ES-I3 (cell line): Measurements from ENCODE around the gene GGPS1.
"Not testable (repeated sequence)": the region's sequence is repeated elsewhere in the genome, so short reads cannot be mapped to it uniquely, and the experiment has no call there.

Experiments used
- H3K36me3 ChIP-seq: 2 replicates; pipeline ENCODE4 v1.6.1; 2013; ENCODE audit warnings: mild to moderate bottlenecking, low read length, control low read depth, moderate library complexity; ENCODE audit not compliant: insufficient read depth
- H3K4me1 ChIP-seq: 2 replicates; pipeline ENCODE4 v1.6.1; 2013; ENCODE audit warnings: mild to moderate bottlenecking, control low read depth, low read length; ENCODE audit not compliant: insufficient read depth
- H3K9ac ChIP-seq: 2 replicates; pipeline ENCODE4 v1.6.1; 2013; ENCODE audit warnings: low read depth, mild to moderate bottlenecking, low read length, moderate library complexity
- H3K9me3 ChIP-seq: 2 replicates; pipeline ENCODE4 v1.6.1; 2013; ENCODE audit warnings: mild to moderate bottlenecking, low read length, moderate library complexity; ENCODE audit not compliant: control insufficient read depth, insufficient read depth

GGPS1 gene

DNA sequence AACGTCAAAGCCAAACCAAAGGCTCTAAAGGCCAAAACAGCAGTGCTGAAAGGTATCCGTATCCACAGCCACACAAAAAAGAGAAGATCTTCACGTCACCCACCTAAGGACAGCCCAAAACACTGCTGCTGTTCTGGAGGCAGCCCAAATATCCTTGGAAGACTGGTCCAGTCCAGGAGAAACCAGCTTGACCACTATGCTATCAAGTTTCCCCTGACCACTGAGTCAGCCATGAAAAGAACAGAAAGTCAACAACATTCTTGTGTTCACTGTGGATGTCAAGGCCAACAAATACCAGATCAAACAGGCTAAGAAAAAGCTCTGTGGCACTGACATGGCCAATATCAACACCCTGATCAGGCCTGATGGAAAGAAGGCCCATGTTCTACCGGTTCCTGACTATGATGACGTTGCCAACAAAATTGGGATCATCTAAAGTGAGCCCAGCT, 32.4 kb upstream of the GGPS1 start:
- Histone ChIP-seq H3K9me3 (no peaks in the 10 kb centered on the region), H3K36me3 (no peaks in the 10 kb centered on the region), H3K9ac (no peak overlapping the region), H3K4me1 (peaks cover 6% of the 10 kb centered on the region; the same call in 1 of the 2 replicates)

DNA sequence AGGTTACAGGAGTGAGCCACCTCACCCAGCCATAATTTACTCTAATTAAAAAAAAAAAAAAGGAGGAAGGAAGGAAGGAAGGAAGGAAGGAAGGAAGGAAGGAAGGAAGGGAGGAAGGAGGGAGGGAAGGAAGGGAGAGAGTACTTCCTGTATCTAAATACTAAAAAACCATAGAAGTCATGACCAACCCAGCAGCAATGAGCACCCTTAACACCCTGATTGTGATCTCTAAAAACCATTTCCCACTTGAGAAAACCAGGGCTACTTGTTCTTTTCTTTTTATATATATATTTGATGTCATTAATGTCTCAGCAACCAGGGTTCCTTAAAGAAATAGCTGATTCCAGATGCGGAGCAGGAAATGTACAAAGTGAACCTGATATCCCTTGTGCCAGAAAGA, 31.6 kb upstream of the GGPS1 start:
- H3K4me1 ChIP-seq = peaks cover 6% of the 10 kb centered on the region; the same call in 1 of the 2 replicates
- no peaks in the 10 kb centered on the region for H3K9me3 ChIP-seq
- no peaks in the 10 kb centered on the region for H3K36me3 ChIP-seq
- no peak overlapping the region for H3K9ac ChIP-seq

DNA sequence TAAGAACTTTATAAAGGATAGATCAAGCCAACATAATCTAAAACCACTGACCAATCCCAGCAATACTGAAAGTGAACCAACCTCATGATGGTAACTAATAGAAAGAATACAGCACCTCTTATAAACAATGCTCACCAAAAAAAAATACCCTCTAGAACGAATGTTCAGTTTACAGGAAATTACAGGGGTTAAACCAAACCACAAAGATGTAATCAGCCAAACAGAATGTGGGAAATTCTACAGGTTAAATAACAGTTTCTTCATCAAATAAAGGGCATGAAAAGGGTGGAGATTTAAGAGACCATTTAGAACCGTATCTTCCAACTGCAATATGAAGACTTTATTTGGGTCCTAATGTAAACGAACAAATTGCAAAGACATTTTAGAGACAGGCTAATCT, 30.8 kb upstream of the GGPS1 start:
- Histone ChIP-seq H3K9ac (no peak overlapping the region), H3K4me1 (peaks cover 6% of the 10 kb centered on the region; the same call in 1 of the 2 replicates), H3K36me3 (no peaks in the 10 kb centered on the region), H3K9me3 (no peaks in the 10 kb centered on the region)

DNA sequence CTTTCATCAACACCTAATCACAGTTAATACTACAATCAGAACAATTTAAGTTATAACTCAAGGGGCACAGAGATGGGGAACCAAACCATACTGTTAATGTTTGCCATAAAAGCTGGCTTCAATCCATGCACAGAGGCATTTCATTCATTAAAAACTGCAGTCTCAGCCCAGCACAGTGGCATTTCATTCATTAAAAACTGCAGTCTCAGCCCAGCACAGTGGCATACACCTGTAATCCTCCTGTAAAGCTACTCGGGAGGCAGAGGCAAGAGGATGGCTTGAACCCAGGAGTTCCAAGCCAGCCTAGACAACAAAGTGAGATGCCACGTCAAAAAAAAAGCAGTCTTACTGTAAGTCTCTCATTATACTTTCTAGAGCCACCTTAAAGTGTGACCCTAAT, 29.6 kb upstream of the GGPS1 start:
- peaks cover under 1% of the 10 kb centered on the region; the same call in 1 of the 2 replicates for H3K4me1 ChIP-seq
- H3K9ac ChIP-seq = no peak overlapping the region
- no peaks in the 10 kb centered on the region for H3K36me3 ChIP-seq
- no peaks in the 10 kb centered on the region for H3K9me3 ChIP-seq

DNA sequence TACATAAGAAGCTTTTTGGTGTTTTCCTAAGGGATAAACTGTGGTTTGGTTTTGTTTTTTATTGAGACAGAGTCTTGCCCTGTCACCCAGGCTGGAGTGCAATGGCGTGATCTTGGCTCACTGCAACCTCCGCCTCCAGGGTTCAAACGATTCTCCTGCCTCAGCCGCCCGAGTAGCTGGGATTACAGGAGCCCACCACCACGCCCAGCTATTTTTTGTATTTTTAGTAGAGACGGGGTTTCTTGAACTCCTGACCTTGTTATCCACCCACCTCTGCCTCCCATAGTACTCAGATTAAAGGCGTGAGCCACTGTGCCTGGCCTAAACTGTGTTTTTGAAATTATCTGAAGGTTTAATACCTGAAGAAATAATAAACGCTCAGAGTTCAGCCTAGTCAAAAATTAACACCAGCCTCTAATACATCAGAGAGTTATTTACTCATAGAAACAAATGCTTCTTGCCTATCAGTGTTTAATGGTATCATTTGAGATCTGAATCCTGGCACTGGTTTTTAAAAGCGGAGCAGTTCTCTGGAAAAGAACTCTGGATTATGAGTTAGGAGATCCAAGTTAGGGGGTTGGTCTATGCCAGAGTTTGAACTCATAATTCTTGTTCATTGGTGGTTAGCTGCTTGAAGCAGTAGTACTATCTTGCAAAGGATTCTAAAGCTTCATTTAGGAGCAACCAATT, 29.1 kb upstream of the GGPS1 start:
- H3K4me1 ChIP-seq = no peaks in the 10 kb centered on the region
- H3K9me3 ChIP-seq = no peaks in the 10 kb centered on the region
- H3K36me3 ChIP-seq = no peaks in the 10 kb centered on the region
- H3K9ac ChIP-seq = no peak overlapping the region

DNA sequence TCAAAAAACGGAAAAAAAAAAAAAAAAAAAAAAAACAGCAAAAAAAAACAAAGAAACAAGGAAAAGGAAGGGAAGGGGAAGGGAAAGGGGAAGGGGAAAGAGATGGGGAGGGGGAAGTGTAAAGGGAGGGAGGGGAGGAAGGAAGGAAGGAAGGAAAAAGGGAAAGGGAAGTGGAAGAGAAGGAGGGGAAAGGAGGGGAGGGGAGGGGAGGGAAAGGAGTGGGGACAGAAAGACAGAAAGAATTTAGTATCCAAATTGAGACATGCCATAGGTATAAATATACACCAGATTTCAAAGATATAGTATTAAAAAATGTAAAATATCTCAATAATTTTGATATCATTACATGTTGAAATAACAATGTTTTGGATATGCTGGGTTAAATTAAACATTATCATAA, 26.2 kb upstream of the GGPS1 start:
- Histone ChIP-seq H3K9me3 (no peaks in the 10 kb centered on the region), H3K9ac (no peak overlapping the region), H3K36me3 (no peaks in the 10 kb centered on the region), H3K4me1 (no peaks in the 10 kb centered on the region)

DNA sequence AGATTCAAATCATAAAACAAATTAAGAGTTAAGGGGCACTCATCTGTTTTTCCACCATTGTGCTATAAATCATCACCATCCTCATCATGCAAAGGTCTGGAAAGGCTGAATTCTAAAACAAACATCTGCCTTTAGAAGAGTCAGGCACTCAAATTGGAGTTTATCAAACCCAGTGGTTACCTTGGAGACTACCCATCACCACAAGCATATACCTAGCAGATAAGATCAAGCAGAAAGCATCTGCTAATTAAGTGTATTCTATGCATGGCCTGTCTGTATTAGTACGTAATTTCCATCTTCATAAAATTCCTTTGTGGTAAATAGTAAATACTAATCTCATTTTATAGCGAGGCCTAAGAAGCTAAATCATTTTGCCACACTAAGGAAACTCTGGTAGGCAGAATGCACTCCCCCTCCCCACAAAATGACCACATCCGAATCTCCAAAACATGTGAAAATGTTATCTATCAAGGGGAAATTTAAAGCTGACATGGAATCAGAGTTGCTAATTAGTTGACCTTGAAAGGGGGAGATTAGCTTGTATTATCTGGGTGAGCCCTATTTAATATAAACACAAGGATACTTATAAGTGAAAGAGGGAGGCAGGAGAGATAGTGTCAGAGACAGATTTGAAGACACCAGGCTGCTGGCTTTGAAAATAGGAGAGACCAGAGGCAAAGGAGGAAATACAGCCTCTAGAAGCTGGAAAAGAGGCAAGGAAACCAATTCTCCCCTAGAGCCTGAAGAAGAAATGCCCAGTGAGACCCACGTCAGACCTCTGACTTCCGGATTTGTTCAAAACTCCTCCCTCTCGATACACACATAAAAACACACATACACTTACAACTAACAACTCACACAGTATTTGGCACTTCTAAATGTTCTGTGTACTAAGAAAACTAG, 23.6 kb upstream of the GGPS1 start:
- no peaks in the 10 kb centered on the region for H3K36me3 ChIP-seq
- H3K4me1 ChIP-seq = no peaks in the 10 kb centered on the region
- H3K9me3 ChIP-seq = no peaks in the 10 kb centered on the region
- H3K9ac ChIP-seq = no peak overlapping the region

DNA sequence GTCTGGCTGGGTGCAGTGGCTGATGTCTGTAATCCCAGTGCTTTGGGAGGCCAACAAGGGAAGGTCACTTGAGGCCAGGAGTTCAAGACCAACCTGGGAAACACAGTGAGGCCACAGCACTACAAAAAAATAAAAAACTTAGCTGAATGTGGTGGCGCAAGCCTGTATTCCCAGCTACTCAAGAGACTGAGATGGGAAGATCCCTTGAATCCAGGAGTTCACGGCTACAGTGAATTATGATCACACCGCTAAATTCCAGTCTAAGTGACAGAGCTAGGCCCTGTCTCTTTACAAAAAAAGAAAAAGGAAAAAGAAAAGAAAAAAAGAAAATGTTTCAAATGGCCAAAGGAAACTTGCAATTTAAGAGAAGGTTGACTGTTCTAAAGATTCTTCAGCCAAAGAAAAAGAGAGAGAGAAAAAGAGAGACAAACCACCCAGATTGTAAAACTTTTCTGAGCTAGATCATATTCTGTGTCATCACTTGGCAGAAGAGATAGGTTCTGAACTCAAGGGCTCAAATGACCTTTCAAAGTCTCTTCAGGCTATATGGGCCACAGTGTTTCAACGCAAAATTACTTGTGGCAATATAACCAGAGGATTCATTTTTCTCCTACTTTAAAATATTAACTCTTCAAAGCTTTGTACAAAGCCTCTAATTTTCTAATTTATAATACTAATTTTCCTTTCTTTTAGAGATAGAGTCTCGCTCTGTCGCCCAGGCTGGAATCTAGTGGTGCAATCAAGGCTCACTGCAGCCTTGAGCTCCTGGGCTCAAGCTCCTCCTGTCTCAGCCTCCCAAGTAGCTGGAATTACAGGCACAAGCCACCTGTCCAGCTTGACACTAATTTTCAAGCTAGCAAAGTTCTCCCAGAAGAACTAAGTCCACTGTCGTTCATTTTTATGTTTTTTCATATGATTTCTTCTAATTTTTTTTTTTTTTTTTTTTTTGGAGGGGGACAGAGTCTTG, 20.9 kb upstream of the GGPS1 start:
- H3K36me3 ChIP-seq = peaks cover 9% of the 10 kb centered on the region
- H3K9ac ChIP-seq = no peak overlapping the region
- peaks cover 3% of the 10 kb centered on the region; the same call in 1 of the 2 replicates for H3K9me3 ChIP-seq
- H3K4me1 ChIP-seq = no peaks in the 10 kb centered on the region

DNA sequence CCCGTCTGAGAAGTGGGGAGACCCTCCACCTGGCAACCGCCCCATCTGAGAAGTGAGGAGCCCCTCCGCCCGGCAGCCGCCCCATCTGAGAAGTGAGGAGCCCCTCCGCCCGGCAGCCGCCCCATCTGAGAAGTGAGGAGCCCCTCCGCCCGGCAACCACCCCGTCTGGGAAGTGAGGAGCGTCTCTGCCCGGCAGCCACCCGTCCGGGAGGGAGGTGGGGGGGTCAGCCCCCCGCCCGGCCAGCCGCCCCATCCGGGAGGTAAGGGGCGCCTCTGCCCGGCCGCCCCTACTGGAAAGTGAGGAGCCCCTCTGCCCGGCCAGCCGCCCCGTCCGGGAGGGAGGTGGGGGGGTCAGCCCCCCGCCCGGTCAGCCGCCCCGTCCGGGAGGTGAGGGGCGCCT, 19.2 kb upstream of the GGPS1 start:
- H3K36me3 ChIP-seq, H3K9me3 ChIP-seq, H3K4me1 ChIP-seq: not testable (repeated sequence)

DNA sequence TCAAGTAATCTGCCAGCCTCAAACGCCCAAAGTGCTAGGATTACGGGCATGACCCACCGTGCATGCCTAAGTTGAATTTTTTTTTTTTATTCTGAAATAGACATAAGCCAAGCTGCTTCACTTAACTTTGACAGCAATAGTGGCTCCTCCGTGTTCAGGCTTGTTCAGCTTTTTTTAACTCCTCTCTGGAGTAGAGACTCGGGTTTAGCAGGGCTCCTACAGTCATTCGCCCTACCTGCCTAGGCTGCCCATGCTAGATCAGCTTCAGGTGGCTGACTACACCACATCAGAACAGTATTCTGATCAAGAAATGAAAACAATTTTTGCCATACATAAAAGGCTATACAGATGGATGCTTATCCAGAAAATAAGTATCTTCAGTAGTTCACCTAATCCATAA, 15.1 kb upstream of the GGPS1 start:
- Histone ChIP-seq H3K9ac (no peak overlapping the region), H3K9me3 (peaks cover 3% of the 10 kb centered on the region; the same call in 1 of the 2 replicates), H3K4me1 (no peaks in the 10 kb centered on the region), H3K36me3 (peaks cover 9% of the 10 kb centered on the region)

More for the DNA sequence above, 19.2 kb upstream of the GGPS1 start:
- H3K9ac ChIP-seq = not testable (repeated sequence)

DNA sequence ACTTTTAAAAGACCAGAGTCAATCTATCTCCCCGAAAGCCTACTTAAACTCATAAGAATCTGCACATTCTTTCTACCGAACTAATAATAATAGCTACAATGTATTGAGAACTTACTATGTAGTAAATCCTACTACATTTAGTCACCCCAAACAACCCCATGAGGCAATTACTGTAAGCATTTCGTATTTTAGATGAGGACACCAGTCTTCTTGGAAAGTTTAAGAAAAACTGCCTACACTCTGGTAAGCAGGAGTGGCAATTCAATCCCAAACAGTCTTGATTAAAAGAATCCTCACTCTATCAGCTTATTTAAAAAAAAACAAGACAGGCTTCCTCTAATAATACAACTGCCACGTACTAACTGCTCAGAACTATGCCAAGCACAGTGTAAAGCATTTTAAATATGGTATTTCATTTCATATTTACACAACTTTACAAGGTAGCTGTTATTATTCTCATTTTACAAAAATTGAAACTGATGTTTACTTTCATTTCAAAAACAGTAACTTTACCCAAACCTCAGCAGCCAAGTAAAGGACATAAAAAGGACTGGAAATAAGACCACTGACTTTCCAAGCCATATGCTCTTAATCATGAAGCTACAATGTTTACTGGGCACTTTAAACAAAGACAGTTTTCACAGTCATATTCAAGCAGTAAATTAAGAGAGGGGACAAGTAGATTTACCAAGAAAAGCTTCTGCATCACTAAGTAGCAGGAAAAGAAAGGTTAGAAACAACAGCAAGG, 14.3 kb upstream of the GGPS1 start:
- Histone ChIP-seq H3K9ac (no peak overlapping the region), H3K36me3 (peaks cover 9% of the 10 kb centered on the region), H3K4me1 (no peaks in the 10 kb centered on the region), H3K9me3 (peaks cover 3% of the 10 kb centered on the region; the same call in 1 of the 2 replicates)

DNA sequence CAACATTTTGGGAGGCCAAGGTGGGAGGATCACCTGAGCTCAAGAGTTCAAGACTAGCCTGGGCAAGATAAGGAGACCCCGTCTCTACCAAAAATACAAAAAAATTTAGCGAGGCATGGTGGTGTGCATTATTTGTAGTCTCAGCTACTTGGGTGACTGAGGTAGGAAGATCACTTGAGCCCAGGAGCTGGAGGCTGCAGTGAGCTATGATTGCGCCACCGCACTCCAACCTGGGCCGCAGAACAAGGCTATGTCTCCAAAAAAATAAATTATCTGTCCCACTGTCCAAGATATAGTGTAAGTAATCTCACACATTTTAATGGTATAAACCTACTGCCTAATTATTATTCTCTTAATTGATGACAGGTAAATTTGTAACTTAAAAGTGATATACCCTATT, 13.2 kb upstream of the GGPS1 start:
- peaks cover 3% of the 10 kb centered on the region; the same call in 1 of the 2 replicates for H3K9me3 ChIP-seq
- no peak overlapping the region for H3K9ac ChIP-seq
- peaks cover 13% of the 10 kb centered on the region for H3K36me3 ChIP-seq
- no peaks in the 10 kb centered on the region for H3K4me1 ChIP-seq

DNA sequence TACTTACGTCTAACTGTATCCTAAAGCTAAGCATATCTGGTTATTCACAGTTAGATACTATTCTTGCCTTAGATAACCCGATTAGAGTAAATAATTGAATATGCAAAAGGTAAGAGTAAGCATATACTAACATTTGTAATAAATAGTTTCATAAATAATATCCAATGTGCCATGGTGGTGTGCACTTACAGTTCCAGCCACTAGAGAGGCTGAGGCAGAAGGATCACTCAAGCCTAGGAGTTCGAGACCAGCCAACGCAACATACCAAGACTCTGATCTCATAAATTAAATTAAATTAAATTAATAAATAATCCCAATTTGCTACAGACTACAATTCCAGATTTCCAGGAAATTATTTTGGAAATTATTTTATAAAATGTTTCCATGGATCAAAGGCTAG, 12.6 kb upstream of the GGPS1 start:
- Histone ChIP-seq H3K36me3 (peaks cover 10% of the 10 kb centered on the region), H3K9me3 (no peaks in the 10 kb centered on the region), H3K9ac (no peak overlapping the region), H3K4me1 (no peaks in the 10 kb centered on the region)
